ENCODE measurements around the gene PPP1R14B.

Gene PPP1R14B

DNA sequence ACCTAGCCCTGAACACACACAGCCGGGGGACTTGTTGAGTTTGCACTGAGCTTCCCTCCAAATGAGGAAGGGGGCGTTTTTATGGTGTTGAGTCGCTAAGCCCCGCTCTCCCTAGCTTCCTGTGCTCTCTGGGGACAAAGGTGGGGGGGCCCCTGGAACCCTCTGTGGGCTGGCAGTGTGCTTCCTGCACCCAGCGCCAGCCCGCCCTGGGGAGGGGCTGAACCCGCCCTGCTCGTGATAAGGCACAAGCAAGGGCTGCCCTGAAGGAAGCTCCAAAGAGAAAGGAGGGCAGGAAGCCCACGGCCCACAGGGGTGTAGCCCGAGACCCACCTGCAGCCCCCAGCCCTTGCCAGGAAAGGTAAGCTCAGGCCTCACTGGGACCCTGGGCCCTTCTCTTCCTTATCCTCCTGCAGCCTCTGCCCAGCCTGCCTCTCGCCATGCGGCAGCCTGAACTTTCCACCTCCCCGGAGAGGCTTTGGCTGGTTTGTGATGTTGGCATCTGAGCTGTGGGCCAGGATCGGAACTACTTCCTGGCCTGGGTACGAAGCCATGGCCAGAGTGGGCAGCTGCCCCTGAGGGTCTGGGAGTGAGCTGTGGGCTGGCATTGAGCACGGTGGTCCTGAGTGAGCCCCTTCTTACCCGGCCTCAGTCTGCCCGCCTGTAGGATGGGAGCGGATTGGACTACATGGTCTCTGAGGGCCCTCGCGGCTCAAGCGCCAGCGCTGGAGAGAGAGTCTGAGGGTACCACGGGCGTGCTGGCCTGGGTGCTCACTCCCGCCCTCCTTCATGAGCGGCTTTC is 40.1 kb downstream of the PPP1R14B start, which contains the start of gene FERMT3:
TSS of gene FERMT3 (plus strand) at position 265 of the 799 bp plus-strand sequence. CDS start 644 bp downstream, outside the sequence.
- FAIRE-seq (no peak), DNase-seq (ENCODE audit: insufficient read length, low spot score) (no peak)
- TF ChIP-seq, protein P1, sequence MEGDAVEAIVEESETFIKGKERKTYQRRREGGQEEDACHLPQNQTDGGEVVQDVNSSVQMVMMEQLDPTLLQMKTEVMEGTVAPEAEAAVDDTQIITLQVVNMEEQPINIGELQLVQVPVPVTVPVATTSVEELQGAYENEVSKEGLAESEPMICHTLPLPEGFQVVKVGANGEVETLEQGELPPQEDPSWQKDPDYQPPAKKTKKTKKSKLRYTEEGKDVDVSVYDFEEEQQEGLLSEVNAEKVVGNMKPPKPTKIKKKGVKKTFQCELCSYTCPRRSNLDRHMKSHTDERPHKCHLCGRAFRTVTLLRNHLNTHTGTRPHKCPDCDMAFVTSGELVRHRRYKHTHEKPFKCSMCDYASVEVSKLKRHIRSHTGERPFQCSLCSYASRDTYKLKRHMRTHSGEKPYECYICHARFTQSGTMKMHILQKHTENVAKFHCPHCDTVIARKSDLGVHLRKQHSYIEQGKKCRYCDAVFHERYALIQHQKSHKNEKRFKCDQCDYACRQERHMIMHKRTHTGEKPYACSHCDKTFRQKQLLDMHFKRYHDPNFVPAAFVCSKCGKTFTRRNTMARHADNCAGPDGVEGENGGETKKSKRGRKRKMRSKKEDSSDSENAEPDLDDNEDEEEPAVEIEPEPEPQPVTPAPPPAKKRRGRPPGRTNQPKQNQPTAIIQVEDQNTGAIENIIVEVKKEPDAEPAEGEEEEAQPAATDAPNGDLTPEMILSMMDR (IDR thresholded peaks at IDR 0.05; ENCODE audit: insufficient read depth, missing control alignments) = no peak

DNA sequence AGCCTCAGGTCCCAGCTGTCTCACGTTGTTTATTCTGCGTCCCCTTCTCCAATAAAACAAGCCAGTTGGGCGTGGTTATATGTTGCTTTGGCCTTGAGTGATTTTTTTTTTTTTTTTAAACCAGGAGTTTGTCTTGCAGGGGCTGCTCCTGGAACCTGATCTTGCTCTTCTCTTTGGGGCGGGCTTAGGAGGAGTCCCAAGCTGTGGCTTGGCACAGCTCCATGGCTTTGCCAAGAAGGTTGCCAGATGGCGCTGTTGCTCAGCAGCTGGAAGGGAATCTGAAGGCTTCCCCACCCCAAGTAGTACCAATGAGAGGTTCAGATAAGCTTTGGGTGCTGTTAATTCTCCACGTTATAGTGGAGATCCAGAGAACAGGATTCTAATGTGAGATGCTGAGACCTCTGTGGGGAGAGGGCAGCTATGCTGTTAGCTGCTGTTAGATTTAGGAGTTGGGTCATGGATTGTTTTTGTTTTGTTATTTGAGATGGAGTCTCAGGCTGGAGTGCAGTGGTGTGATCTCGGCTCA is 42.2 kb downstream of the PPP1R14B start:
- no peak for FAIRE-seq
- TF ChIP-seq, protein P1 (IDR thresholded peaks at IDR 0.05; ENCODE audit: insufficient read depth, missing control alignments) = peak; percentile 93
- peak; percentile 94 for DNase-seq (ENCODE audit: insufficient read length, low spot score)

DNA sequence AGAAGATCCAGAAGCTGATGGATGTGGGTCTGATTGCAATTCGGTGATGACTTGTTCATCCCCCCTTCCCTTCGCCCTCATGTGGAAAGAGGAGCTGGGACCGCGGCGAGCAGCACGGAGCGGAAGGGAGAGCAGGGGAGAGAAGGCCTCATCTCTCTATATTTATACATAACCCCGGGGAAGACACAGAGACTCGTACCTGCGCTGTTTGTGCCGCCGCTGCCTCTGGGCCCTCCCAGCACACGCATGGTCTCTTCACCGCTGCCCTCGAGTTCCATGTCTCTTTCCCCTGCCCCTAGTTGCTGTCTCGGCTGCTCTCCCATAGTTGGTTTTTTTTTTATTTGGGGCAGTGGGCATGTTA is 42.7 kb downstream of the PPP1R14B start:
- FAIRE-seq (no peak), DNase-seq (ENCODE audit: insufficient read length, low spot score) (no peak)
- TF ChIP-seq, protein P1 (IDR thresholded peaks at IDR 0.05; ENCODE audit: insufficient read depth, missing control alignments) = no peak

DNA sequence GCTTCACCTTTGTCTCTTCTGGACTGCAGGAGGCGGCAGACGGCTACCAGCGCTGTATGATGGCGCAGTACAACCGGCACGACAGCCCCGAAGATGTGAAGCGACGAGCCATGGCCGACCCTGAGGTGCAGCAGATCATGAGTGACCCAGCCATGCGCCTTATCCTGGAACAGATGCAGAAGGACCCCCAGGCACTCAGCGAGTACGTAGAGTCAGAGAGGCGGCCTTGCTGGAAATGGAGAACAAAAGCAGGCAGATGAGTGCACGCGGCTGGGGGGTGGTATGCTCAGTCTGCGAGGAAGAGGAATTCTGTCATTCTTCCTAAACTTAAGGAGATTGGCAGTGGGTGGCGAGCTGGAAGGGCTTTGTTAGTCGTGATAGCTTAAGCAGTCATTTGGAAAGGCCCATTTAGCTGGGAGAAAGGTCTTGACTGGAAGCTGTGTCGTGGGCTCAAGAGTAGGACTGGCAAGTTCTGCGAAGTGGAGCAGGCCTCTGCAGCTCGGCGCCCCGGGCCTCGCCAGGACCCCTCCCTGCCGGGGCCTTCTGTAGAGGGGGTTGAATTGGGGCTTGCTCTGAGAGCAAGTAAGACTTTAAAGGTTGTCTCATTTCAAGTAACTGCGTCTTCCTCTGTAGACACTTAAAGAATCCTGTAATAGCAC is 43.2 kb downstream of the PPP1R14B start:
- DNase-seq (ENCODE audit: insufficient read length, low spot score) (no peak), FAIRE-seq (no peak)
- TF ChIP-seq, protein P1 (IDR thresholded peaks at IDR 0.05; ENCODE audit: insufficient read depth, missing control alignments) = no peak

DNA sequence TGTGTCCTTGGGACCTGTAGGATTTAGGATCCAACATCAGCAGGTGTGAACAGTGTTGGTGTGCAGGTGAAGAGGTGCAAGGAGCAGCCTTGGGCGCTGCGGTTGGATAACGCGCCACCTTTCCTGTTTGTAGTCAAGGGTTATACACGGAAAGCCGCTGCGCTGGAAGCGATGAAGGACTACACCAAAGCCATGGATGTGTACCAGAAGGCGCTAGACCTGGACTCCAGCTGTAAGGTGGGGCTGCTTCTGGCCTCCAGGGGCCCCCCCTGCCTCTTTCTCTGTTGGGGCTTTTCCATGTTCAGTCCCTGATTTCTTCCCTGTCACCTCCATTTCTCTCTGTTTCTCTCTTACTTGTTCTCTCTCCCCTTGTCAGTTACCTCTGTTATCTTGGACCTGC is 43.8 kb downstream of the PPP1R14B start:
- FAIRE-seq (no peak), DNase-seq (ENCODE audit: insufficient read length, low spot score) (no peak)
- TF ChIP-seq, protein P1 (IDR thresholded peaks at IDR 0.05; ENCODE audit: insufficient read depth, missing control alignments) = no peak

DNA sequence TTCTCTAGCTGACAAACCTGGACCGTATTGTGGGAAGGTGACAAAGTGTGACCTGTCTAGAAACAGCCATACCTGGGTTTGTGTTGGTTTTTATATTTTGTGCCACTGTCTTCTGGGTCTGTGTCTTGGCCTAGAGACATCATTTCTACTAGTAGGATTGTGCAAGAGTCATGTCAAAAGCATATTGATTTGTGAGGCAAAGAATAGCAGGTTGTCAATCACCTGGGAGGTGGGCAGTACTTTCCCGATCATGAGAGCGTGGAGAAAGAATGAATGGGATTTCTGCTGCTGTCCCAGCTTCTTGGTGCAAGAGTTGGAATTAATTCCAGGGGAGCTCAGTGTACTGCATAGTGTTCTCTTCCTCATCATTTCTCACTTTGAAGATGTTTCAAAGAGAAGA is 45.2 kb downstream of the PPP1R14B start:
- no peak for FAIRE-seq
- TF ChIP-seq, protein P1 (IDR thresholded peaks at IDR 0.05; ENCODE audit: insufficient read depth, missing control alignments) = no peak
- DNase-seq (ENCODE audit: insufficient read length, low spot score) = no peak

All from D721Med (cell line).